ENCODE measurements around the gene NTNG2.

DNA sequence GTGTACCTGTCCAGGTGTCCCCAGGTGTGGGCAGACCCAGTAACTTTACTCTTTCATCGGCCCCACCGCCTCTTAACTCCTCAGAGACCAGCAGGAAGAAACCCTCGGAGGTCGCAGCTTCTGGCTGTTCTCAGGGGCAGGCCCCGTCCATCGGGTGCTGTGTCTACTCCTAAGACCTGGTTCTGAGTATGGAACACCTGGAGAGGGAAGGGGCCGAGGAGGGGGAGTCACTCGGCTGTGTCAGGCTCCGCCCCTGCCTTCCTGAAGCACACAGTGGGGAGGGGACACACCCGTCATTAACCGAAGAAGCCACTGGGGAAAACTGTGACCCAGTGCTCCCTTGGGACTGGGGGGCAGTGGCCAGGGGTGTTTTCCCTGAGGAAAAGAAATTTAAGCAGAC is 22.3 kb downstream of the NTNG2 start:
- TF ChIP-seq, protein P1, sequence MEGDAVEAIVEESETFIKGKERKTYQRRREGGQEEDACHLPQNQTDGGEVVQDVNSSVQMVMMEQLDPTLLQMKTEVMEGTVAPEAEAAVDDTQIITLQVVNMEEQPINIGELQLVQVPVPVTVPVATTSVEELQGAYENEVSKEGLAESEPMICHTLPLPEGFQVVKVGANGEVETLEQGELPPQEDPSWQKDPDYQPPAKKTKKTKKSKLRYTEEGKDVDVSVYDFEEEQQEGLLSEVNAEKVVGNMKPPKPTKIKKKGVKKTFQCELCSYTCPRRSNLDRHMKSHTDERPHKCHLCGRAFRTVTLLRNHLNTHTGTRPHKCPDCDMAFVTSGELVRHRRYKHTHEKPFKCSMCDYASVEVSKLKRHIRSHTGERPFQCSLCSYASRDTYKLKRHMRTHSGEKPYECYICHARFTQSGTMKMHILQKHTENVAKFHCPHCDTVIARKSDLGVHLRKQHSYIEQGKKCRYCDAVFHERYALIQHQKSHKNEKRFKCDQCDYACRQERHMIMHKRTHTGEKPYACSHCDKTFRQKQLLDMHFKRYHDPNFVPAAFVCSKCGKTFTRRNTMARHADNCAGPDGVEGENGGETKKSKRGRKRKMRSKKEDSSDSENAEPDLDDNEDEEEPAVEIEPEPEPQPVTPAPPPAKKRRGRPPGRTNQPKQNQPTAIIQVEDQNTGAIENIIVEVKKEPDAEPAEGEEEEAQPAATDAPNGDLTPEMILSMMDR (IDR thresholded peaks at IDR 0.05): no peak
- TF ChIP-seq POLR2A (IDR thresholded peaks at IDR 0.05; ENCODE audit: low read depth) (no peak), POLR2AphosphoS5 (IDR thresholded peaks at IDR 0.05) (no peak)
